WTC11 (cell line): Measurements from ENCODE around the gene C2orf49.

Source experiments
- PREB ChIP-seq: sonication (generic); formaldehyde crosslinking; IDR thresholded peaks from 2 replicates; pipeline ENCODE4 v1.8.1; 2022; ENCODE audit warnings: mild to moderate bottlenecking, missing genetic modification reagents, moderate library complexity, borderline replicate concordance
- ZNF317 ChIP-seq: sonication (generic); formaldehyde crosslinking; IDR thresholded peaks from 2 replicates; pipeline ENCODE4 v1.8.1; 2023; ENCODE audit warnings: low read depth, mild to moderate bottlenecking, moderate library complexity, missing genetic modification reagents, borderline replicate concordance

- TF ChIP-seq PREB (CRISPR knock-in tag) (no peak), ZNF317 (no peak)
These were observed 49.6 kb upstream of the C2orf49 start for GRCh38 chr2:105287692-105288091.
